ENCODE results near the gene EVC2.
"Not testable (repeated sequence)": the region's sequence is repeated elsewhere in the genome, so short reads cannot be mapped to it uniquely, and the experiment has no call there.

Gene EVC2

DNA sequence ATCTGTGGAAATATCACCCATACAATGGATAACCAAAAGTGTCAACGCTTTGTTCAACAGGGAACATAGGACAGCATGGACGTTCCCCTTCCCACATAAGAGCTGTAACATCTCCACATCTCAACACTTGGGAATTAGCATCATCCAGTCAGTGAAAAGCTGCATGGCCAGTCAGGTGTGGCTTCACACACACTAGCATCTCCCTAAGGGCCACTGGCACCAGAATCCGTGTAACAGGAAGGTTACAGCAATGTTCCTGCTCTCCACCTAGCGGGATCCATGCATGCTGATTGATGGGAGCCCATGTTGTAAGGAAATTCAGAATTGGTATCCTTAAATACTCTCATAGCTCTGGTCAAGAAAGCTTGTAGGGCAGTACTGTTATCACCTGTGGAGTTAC lies 78.8 kb downstream of the EVC2 start:
- no peak for DNase-seq (ENCODE audit: low spot score)

- DNase-seq (ENCODE audit: low spot score): no peak
Measured at GRCh38 chr4:5626913-5627312, 81.4 kb downstream of the EVC2 start.

DNA sequence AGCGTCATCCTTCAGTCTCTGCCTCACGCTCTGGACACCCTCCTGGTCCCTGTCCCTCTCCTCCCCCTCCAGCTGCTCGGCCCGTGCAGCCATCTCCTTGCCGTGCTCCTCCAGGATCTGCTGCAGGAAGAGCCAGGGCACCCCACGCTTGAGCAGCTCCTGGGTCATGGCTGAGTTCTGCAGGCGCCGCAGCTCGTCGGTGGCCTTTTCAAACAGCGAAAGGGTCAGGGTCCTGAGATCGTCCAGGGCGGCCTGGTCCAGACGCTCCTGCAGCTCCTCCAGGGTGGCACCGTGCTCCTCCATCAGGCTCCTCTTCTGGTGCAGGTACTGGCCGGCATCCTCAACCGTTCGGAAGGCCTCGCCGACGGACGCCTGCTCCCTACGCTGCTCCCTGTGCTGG lies 85.8 kb downstream of the EVC2 start:
- DNase-seq (ENCODE audit: low spot score): no peak

GRCh38 chr4:5619913-5620625 lies 88.3 kb downstream of the EVC2 start:
- DNase-seq (ENCODE audit: low spot score): no peak

GRCh38 chr4:5618051-5618960 lies 90.1 kb downstream of the EVC2 start:
- no peak for DNase-seq (ENCODE audit: low spot score)

GRCh38 chr4:5616331-5616950 lies 91.9 kb downstream of the EVC2 start:
- DNase-seq (ENCODE audit: low spot score): no peak

- no peak for DNase-seq (ENCODE audit: low spot score)
Measured at GRCh38 chr4:5615496-5616075, 92.8 kb downstream of the EVC2 start.

DNA sequence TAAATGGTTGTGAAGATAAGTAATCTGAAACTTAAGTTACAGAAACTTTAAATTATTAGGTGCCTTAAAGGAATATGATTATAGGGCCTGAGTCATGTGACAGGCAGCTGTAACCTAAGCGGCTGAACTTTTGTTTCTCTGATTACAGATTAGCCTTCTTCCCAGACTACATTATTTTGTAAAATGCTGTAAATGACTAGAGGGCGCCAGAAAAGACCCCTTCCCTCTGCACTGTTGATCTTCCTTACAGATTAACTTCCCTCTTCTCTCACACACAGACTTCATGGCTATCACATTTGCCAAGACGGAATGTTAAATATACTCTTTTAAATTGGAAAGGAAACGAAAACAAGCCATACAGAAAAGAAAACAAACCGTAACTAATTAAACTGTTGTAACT lies 96.6 kb downstream of the EVC2 start:
- no peak for DNase-seq (ENCODE audit: low spot score)

- DNase-seq (ENCODE audit: low spot score): no peak
Measured at GRCh38 chr4:5609306-5610007, 98.9 kb downstream of the EVC2 start.

GRCh38 chr4:5593828-5594227 lies 114.5 kb downstream of the EVC2 start:
- not testable (repeated sequence) for DNase-seq (ENCODE audit: low spot score)

DNA sequence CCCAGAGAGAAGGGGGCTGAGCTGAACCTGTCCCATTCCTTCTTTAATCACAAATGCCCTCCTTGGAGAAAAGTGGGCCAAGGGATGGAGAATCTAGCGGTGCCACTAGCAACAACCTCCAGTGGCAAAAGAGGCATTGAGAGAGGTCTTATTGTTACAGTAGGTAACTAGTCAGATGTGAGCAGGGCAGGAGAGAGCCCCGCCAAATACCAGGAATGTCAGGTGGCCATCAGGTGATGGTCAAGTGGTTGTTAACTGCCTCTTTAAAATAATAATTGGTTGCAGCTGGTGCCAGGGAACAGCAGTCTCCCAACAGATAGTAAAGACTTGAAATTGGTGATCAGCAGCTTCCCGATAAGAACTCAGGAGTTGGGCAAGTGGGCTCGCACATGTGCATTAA lies 116.1 kb downstream of the EVC2 start:
- DNase-seq (ENCODE audit: low spot score): no peak

GRCh38 chr4:5589495-5589894 lies 118.9 kb downstream of the EVC2 start:
- no peak for DNase-seq (ENCODE audit: low spot score)

DNA sequence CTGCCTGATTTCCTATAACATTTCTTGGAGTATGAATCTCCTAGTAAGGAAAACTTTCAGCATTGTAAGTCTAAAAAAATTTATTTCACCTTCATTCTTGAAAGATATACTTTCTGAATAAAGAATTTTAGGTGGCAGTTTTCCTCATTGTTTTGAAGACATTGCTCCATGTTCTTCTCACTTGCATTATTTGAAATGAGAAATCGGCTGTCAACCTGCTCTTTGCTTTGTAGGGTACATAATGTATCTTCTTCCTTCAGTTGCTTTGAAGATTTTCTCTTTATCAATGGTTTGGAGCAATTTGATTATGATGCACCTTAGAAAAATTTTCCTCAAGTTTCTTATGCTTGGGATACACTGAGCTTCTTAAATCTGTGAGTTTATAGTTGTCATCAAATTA lies 120.3 kb downstream of the EVC2 start:
- DNase-seq (ENCODE audit: low spot score): no peak

GRCh38 chr4:5575941-5576340 lies 132.4 kb downstream of the EVC2 start:
- DNase-seq (ENCODE audit: low spot score): no peak

GRCh38 chr4:5574386-5574785 lies 134.0 kb downstream of the EVC2 start:
- DNase-seq (ENCODE audit: low spot score): no peak

DNA sequence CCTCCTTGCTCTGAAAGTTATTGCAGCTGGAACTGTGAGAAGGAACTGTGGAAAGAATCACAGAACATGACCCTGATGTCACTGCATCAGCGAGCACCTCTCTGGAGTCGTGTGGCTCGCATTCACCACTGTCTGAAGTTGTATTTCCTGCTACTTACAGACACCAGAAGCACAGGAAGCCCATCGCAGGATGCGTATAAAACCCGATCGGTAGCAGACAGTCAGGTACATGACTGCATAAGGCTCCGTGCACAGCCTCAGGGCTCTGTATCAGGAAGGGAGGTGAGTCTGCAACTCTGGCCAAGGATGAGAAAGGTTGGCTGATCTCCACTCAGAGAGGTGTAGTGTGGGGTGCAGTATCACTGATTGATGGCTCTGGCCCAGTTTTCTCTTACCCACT lies 134.4 kb downstream of the EVC2 start:
- DNase-seq (ENCODE audit: low spot score): no peak

DNA sequence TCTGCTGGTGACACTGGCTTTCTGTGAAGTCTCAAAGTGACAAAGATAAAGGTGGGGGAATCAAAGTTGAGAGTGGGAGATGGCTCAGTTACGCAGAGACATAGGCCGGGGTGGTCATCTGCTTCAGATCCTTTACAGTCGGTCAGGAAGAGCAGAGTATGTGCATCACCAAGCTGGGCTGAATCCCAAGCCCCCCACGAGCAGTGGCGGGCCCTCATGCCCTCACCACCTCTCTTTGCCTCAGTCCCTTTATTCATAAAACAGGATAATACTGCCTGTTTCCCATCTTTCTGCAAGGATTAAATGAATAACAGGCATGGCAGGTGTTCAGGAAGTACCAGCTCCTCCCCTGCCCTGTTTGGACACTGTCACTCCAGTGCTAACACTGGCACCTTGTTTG lies 135.6 kb downstream of the EVC2 start:
- DNase-seq (ENCODE audit: low spot score): no peak

DNA sequence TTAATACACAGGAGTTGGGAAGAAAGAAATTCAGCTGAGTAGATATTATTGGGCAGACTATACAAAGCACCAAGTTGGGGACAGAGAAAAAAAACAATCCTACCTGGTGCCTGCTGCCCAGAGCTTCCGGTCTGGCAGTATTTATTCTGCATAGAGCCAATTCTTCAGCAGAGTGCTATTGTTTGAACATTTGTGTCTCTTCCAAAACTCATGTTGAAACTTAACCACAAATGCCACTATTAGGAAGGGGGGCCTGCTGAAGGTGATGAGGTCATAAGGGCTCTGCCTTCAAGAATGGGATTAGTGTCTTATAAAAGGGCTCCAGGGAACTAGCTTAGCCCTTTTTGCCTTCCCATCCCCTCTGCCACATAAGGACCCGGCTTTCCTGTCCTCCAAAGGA lies 136.2 kb downstream of the EVC2 start:
- DNase-seq (ENCODE audit: low spot score): no peak

DNA sequence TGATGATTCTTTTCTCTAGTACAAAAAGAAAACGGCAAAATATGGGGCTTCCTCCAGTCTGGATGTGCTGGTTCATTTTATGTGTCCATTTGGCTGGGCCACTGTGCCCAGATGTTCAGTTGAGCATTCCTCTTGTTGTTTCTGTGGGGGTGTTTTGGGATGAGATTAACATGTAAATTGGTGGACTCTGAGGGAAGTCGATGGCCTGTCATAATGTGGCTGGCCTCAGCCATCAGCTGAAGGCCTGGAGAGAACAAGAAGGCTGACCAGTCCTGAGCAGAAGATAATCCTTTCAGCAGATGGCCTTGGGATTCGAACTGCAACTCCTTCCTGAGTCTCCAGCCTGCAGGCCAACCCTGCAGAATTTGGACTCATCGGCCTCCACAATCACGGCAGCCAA lies 136.7 kb downstream of the EVC2 start:
- no peak for DNase-seq (ENCODE audit: low spot score)

DNA sequence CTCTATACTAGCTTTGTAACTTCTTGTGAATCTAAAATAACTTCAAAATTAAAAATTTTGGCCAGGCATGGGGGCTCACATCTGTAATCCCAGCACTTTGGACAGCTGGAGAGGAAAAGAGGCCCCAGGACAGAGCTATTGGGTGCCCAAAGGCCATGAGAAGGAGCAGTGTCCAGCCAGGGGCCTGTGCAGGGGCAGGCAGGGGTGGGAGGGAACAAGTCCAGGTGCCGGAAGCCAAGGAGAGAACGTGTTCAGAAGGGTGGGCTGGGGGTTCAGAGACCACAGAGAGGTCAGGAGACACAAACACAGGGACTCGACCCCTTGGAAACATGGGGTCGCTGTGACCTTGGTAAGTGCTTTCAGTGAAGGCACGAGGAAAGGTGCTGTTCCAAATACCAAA lies 138.9 kb downstream of the EVC2 start:
- DNase-seq (ENCODE audit: low spot score): no peak

DNA sequence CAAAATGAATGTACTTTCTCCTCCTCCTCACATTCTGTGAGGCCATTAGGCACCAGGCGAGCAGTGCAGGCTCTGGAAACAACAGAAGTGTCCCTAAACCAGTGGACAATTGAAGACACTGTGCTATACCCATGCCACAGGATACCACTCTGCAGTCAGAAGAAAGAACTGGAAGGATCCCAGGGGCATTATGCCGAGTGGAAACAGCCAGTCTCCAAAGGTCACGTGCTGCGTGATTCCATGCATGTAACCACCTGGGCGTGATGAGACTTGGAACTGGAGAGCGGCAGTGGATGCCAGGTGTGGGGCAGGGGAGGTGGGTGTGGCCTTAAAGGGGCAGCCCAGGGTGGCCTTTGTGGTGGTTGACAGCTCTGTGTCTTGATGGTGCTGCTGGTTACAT lies 139.4 kb downstream of the EVC2 start:
- no peak for DNase-seq (ENCODE audit: low spot score)

DNA sequence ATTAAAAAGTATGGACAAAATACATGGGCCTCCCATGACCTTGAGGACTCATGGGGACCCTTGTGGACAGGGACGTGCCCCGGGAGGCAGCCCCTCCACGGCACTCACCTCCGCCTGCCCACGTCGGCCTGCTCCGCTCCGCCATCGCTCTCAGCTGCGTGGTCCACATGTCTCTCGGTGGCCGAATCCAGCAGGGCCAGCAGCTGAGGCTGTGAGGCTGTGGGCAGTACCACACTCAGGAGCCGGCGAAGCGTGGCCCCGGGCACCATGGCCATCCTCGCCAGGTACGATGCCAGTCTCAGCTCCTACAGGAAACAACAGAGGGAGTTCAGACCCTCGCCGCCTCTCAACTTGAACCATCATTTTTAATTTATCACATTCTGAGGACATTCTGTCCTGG lies 140.0 kb downstream of the EVC2 start:
- no peak for DNase-seq (ENCODE audit: low spot score)

All from iPS-NIHi11 (cell line).